ENCODE data around the gene SSBP3. TPM values are rescaled to one million over a fixed set of nuclear protein-coding genes. Genes with fewer than 3 reads are reported as not detected.

Gene SSBP3
- total and polyA plus RNA-seq, 2 of the 13 experiments (the other 11 are each of a cell fraction or from before 2014, with no cell fraction given): 8.5 to 17.6 TPM

DNA sequence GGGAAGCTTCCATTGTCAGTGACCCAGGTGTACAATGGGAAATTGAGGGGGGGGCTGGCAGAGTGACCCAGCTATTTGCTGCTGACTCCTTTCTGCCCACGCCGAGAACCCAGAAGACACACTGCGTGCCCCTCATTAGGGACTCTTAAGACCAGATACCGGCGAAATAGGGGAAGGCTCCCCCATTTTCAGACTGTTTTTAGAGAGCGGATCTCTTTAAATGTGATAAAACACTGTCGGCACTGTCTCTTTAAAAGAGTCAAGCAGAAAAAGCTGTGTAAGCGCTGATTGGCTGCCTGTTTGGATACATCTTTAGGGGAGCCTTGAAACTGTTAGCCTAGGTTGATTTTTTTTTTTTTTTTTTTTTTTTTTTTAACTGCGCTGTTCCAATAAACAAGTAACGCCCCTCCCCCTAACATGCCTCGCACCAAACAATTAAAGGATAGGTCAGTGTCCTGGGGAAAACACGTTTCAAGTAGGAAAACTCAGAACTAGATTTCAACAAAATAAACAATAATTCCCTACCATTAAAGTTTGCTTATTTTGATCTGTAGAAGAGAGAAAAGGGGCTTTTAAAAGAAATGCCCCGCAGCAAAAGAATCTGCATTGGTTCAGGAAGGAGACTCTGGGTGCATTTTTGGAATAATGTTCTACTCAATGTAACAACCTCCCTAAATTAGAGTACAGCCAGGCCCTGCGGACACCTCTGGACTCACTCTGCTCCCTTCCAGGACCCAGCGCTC is 1.4 kb upstream of the SSBP3 start (continued):
- TF ChIP-seq CREB1 (IDR thresholded peaks at IDR 0.05) (no peak), CREB1 (CRISPR knock-in tag; IDR thresholded peaks at IDR 0.05) (peak; percentile 87), PTBP1 (IDR thresholded peaks at IDR 0.05; ENCODE audit: low read depth, low read length, poor library complexity, severe bottlenecking) (peak; percentile 100), ZBTB46 (CRISPR knock-in tag; IDR thresholded peaks at IDR 0.05; ENCODE audit: borderline replicate concordance) (no peak), ELF3 (CRISPR knock-in tag; IDR thresholded peaks at IDR 0.05) (peak; percentile 51; the same call in 1 of the 2 replicates), KAT8 (CRISPR knock-in tag; IDR thresholded peaks at IDR 0.05) (peak; percentile 63), ZBTB7B (CRISPR knock-in tag; IDR thresholded peaks at IDR 0.05) (0 out of 2 replicates have a peak, but pooled peaks have one; percentile 48), NCOA2 (CRISPR knock-in tag; IDR thresholded peaks at IDR 0.05) (0 out of 2 replicates have a peak, but pooled peaks have one; percentile 30), ZNF24 (IDR thresholded peaks at IDR 0.05) (no peak), ZNF12 (CRISPR knock-in tag; IDR thresholded peaks at IDR 0.05) (peak; percentile 14; the same call in 1 of the 2 replicates), FOXK1 (CRISPR knock-in tag; IDR thresholded peaks at IDR 0.05; ENCODE audit: borderline replicate concordance, low read depth) (peak; percentile 65; the same call in 1 of the 2 replicates), ZNF501 (CRISPR knock-in tag; IDR thresholded peaks at IDR 0.05) (0 out of 2 replicates have a peak, but pooled peaks have one; percentile 24), ZNF7 (CRISPR knock-in tag; IDR thresholded peaks at IDR 0.05) (no peak), ZFP36L2 (CRISPR knock-in tag; IDR thresholded peaks at IDR 0.05) (no peak), MEIS2 (CRISPR knock-in tag; IDR thresholded peaks at IDR 0.05) (no peak), TBP (CRISPR knock-in tag; IDR thresholded peaks at IDR 0.05) (no peak), MEF2D (CRISPR knock-in tag; IDR thresholded peaks at IDR 0.05) (peak; percentile 30; the same call in 1 of the 2 replicates), ZNF629 (CRISPR knock-in tag; conservative IDR thresholded peaks at IDR 0.05) (no peak), EED (CRISPR knock-in tag; IDR thresholded peaks at IDR 0.05) (no peak), MAFF (IDR thresholded peaks at IDR 0.05; ENCODE audit: low read depth, low read length) (peak; percentile 12; the same call in 1 of the 2 replicates), STAG1 (CRISPR knock-in tag; IDR thresholded peaks at IDR 0.05) (no peak), EP300 (IDR thresholded peaks at IDR 0.05; ENCODE audit: low read depth in 2 of 2, low read length in 2 of 2) (peak in 1 of 2 experiments; percentile 84; a peak in 2 of 4 replicates), EP300 (CRISPR knock-in tag; IDR thresholded peaks at IDR 0.05; ENCODE audit: borderline replicate concordance) (no peak), NONO (IDR thresholded peaks at IDR 0.05) (no peak), NONO (CRISPR knock-in tag; conservative IDR thresholded peaks at IDR 0.05) (0 out of 2 replicates have a peak, but pooled peaks have one; percentile 22)
- TF ChIP-seq, protein P1, sequence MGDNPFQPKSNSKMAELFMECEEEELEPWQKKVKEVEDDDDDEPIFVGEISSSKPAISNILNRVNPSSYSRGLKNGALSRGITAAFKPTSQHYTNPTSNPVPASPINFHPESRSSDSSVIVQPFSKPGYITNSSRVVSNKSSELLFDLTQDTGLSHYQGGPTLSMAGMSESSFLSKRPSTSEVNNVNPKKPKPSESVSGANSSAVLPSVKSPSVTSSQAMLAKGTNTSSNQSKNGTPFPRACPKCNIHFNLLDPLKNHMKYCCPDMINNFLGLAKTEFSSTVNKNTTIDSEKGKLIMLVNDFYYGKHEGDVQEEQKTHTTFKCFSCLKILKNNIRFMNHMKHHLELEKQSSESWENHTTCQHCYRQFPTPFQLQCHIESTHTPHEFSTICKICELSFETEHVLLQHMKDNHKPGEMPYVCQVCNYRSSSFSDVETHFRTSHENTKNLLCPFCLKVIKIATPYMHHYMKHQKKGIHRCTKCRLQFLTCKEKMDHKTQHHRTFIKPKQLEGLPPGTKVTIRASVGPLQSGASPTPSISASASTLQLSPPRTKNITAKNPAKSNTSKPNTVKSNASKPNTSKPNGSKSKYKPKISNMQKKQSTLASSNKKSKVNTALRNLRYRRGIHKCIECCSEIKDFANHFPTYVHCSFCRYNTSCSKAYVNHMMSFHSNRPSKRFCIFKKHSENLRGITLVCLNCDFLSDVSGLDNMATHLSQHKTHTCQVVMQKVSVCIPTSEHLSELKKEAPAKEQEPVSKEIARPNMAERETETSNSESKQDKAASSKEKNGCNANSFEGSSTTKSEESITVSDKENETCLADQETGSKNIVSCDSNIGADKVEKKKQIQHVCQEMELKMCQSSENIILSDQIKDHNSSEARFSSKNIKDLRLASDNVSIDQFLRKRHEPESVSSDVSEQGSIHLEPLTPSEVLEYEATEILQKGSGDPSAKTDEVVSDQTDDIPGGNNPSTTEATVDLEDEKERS (CRISPR knock-in tag; IDR thresholded peaks at IDR 0.05): no peak
- TF ChIP-seq, protein P2, sequence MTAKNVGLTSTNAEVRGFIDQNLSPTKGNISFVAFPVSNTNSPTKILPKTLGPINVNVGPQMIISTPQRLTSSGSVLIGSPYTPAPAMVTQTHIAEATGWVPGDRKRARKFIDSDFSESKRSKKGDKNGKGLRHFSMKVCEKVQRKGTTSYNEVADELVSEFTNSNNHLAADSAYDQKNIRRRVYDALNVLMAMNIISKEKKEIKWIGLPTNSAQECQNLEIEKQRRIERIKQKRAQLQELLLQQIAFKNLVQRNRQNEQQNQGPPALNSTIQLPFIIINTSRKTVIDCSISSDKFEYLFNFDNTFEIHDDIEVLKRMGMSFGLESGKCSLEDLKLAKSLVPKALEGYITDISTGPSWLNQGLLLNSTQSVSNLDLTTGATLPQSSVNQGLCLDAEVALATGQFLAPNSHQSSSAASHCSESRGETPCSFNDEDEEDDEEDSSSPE (CRISPR knock-in tag; IDR thresholded peaks at IDR 0.05): 0 out of 2 replicates have a peak, but pooled peaks have one; percentile 10
